GM19238 (cell line): Measurements from ENCODE around the gene SUN3.
"Not testable (repeated sequence)": the region's sequence is repeated elsewhere in the genome, so short reads cannot be mapped to it uniquely, and the experiment has no call there.

Experiments used
- DNase-seq: peaks from one replicate; pipeline ENCODE4 v3.0.0; 2011; ENCODE audit warnings: low spot score; ENCODE audit not compliant: insufficient read length

The SUN3 gene

DNA sequence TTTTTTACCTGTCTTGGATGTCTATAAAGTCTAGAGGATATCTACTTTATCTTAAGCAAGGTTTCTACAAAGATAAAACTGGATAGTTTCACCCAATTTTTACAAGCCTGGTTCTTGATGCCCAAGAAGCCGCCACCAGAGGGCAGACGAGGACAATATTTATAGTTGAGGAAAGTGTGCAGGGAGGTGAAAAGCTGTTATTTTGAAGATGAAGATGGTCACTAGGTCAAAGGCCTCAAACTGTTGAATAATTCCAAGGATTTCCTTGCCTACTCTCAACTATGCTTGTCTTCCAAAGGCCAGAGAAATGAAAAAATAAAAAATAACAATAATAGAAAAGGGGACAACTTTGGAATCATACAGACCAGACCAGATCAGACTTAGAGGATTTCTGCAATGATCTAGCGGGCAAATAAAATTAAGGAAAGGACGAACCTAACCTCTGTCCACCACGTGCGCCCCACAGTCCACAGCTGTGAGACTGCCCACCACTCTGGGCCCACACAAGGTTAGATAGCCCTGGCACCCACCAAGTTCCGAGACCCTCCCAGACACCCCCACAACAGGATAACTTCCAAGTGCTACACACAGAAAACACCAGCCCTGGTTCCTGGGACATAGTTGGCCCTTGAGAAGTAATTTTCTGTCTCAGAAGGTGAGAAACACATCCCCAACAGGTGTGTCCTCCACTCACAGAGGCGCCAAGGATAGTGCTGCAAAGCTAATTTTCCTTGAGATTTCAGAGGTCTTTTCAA lies 83.5 kb downstream of the SUN3 start:
- peak; percentile 40 for DNase-seq

DNA sequence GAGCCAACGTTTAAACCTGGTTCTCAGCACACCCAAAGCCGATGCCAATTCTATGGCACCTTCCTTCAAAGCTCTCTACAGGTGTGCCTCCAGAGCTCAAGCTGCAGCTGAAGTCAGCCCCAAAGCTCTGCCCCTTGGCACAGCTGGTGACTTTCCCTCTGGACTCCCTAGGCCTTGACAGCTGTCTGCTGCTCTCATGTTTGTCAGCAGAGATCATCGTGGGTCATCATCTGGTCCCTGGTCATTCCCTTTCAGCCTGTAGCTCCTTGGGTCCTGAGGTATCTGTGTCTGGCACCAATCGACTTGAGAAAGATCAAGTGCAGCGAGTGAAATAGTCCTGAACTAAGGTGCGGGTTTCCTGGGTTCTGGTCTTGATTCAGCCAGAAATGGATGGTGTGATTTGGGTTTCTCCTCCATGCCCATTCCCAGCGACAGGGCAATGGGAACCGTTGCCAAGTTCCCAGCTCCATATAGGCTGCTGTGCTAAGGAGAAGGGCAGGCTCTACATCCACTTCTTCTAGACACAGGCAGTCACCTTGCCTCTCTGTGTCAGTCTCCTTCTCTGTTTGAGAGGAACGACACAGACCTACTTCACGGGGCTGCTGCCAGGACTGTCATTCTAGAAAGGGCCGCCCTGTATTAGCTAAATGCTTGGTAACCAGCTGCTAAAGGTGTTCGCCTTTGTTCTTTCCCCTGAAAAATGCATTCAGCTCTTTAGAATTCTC lies 84.2 kb downstream of the SUN3 start:
- no peak for DNase-seq

DNA sequence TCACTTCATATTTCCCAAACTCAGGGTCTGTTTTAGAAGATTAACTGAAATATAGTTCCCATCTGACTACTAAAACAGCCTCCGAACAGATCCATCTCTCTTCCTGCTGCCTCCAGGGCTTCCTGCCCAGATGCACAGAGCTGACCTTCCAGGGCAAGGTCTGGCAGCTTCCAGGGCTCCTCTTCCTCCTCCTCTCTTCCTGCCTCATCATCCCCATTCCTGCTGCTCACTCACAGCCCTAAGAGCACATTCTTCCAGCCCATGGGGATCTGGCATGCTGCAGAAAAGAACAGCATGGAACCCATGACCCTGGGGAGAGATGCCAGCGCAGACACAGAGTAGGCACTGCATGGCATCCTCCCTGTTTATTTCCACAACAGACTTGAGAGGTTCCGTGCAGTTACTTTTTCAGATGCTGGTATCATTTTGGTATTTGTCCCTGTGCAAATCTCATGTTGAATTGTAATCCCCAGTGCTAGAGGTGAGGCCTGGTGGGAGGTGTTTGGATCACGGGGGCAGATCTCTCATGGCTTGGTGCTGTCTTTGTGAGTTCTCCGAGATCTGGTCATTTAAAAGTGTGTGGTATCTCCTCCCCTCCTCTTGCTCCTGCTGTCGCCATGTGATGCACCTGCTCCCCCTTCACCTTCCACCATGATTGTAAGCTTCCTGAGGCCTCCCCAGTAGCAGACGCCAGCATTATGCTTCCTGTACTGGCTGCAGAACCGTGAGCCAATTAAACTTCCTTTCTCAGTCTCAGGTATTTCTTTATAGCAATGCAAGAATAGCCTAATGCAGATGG lies 85.0 kb downstream of the SUN3 start:
- no peak for DNase-seq

GRCh38 chr7:47942651-47943050 lies 86.3 kb downstream of the SUN3 start:
- not testable (repeated sequence) for DNase-seq

DNA sequence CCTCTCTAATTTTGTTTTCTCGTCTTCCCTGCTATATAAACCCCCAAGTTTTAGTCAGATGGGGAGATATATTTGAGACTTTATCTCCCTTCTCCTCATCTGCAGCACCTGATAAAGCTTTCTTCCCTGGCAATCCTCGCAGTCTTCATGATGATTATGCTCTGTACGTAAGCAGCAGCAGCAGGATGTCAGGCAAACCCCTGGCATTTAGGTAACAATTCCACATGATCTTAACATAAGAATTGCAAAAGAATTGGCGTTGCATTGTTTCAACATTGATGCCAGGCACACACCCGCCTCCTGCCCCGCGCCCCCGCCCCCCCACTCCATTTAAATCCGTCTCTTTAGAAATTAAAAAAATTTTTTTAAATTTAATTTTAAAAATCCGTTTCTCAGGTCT lies 86.8 kb downstream of the SUN3 start:
- DNase-seq, result no peak

GRCh38 chr7:47941136-47941844 lies 87.6 kb downstream of the SUN3 start:
- no peak for DNase-seq

- DNase-seq, result no peak
These were observed 88.6 kb downstream of the SUN3 start for GRCh38 chr7:47940088-47941013.

- no peak for DNase-seq
These were observed 89.4 kb downstream of the SUN3 start for GRCh38 chr7:47939425-47940036.

GRCh38 chr7:47938574-47939165 lies 90.2 kb downstream of the SUN3 start:
- no peak for DNase-seq

DNA sequence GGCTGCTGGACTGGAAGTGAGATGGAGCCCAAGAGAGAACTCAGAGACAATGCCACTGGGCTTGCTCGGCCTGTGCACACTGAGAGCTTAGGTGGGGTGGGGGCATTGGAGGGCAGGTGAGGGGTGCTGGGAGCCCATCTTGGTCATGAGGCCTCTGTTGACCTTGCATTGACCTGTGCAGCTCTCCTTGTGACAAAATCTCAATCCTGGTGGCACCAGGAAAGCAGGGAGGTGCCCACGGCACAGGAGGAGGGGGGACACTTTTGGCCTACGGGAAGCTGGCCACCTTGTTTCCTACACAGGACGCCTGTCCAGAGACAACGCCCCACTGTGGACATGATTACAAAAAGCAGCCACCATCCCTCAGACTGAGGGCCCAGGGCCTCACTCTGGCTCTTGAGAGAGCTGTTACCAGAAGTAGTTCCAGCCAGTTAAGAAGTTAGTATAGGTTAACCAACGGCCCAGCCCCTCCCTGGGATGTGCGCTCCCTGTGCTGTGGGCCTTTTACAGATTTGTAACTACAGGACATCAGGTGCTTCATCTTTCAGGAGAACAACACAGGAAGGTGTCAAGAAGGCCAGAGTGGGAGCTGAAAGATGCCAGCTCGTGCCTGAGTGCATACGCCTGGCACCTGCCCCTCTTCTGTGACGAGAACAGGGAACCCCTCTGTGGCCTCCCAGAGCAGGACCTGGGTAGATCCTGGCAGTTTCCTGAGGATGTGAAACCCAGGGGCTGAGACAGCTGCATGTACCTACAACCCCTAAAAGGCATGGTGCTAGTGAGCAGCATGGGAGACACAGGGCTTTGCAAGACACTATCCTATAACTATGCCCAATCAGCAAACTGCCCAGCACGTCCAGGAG lies 91.0 kb downstream of the SUN3 start:
- DNase-seq, result peak; percentile 41
